Stomach (tissue), 4 donors: ENCODE data around the gene TENM4.

Experiments
- POLR2A ChIP-seq, 4 donors: fragments of 450-650 bp; IDR thresholded peaks; one replicate each; pipeline ENCODE4 v1.6.1; 2016; ENCODE audit warnings: antibody characterized with exemption in 4 of 4, control low read depth in 2 of 4, mild to moderate bottlenecking in 1 of 4, moderate library complexity in 1 of 4
- TF ChIP-seq, protein P1 (sequence below), 7 experiments: fragments of 450-650 bp in 4 of 7; fragments of 200-600 bp in 3 of 7; sonication (generic) in 3 of 7; IDR thresholded peaks; one replicate each; pipeline ENCODE4 v1.5.1; 2016 to 2019; ENCODE audit warnings: antibody characterized with exemption in 7 of 7, control low read depth in 2 of 7, mild to moderate bottlenecking in 1 of 7

DNA sequence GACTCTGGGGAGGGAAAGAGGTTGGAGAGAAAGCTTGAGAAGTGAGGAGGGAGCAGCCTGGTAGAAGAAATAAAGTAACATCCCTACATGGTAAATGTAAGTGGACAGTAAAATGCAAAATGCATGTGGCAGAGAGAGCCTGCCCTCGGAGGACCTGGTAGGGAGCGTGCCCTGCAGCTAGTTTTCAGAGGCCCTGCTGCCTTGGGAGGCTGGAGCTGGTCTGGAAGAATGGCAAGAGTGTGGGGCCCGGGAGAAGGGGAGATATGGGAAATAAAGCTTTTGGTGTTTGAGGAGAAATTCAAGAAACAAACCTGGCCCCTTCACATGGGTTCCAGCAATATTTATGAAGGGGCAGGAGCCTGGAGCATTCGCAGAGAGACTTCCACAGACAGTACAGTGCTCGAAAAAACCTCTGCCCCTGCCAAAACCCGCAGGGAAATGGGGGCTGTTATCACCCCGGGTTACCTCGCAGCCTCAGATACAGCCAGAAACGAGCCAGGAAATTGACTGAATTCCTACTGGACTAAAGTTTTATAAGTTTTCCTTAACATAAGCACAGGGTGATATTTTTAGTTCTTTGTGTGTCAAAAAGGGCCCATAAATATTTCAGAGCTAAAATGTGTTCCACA, 363.0 kb downstream of the TENM4 start:
- TF ChIP-seq, protein P1, sequence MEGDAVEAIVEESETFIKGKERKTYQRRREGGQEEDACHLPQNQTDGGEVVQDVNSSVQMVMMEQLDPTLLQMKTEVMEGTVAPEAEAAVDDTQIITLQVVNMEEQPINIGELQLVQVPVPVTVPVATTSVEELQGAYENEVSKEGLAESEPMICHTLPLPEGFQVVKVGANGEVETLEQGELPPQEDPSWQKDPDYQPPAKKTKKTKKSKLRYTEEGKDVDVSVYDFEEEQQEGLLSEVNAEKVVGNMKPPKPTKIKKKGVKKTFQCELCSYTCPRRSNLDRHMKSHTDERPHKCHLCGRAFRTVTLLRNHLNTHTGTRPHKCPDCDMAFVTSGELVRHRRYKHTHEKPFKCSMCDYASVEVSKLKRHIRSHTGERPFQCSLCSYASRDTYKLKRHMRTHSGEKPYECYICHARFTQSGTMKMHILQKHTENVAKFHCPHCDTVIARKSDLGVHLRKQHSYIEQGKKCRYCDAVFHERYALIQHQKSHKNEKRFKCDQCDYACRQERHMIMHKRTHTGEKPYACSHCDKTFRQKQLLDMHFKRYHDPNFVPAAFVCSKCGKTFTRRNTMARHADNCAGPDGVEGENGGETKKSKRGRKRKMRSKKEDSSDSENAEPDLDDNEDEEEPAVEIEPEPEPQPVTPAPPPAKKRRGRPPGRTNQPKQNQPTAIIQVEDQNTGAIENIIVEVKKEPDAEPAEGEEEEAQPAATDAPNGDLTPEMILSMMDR (IDR thresholded peaks at IDR 0.05) = no peak
- TF ChIP-seq POLR2A (IDR thresholded peaks at IDR 0.05) = no peak
